Right ventricle myocardium superior (tissue), 1 donor: ENCODE results near the gene METTL4. TPM values are rescaled to one million over a fixed set of nuclear protein-coding genes. Genes with fewer than 3 reads are reported as not detected.

ENCODE experiments used
- ATAC-seq: fragments of 200-7000 bp; cut with Tn5 transposase; one replicate; pipeline ENCODE4 v1.9.1; 2020; ENCODE audit warnings: mild to moderate bottlenecking; ENCODE audit not compliant: poor library complexity
- DNase-seq: peaks from one replicate; pipeline ENCODE4 v3.0.0-alpha.2; 2020
- intact Hi-C: fragments of 100-400 bp; cut with DNase I; formaldehyde crosslinking; loops from one replicate; pipeline ENCODE4 v1.11.2; 2022
- total RNA-seq: library from RNA; stranded (reverse); fragmentation: NEBNext Ultra II Directional; extraction: Animal tissue kit (Norgen Biotek cat#: 25700); gene quantifications from one replicate; pipeline ENCODE4 v1.2.1, GENCODE V29; 2021
- donor health status: DM: no; HTN: yes; CAD: no; lungs with severe emphysema.

METTL4 gene
- total RNA-seq, 1 donor from 2014 or later = 7.9 TPM

GRCh38 chr18:2497797-2498196 is 73.5 kb downstream of the METTL4 start:
- DNase-seq (no peak), ATAC-seq (no peak)
- intact Hi-C loops = no loop called here

GRCh38 chr18:2495381-2495780 is 75.9 kb downstream of the METTL4 start:
- no peak for ATAC-seq
- DNase-seq = no peak
- intact Hi-C loops = no loop called here

GRCh38 chr18:2494921-2495320 is 76.4 kb downstream of the METTL4 start:
- DNase-seq (no peak), ATAC-seq (no peak)
- intact Hi-C loops = no loop called here

Other genes with a start within 250 kb of the METTL4 start
- 0.27 TPM for gene NDC80, start 52 bp upstream of the METTL4 start, total RNA-seq
- 25.4 TPM for gene SMCHD1, start 84.2 kb upstream of the METTL4 start, total RNA-seq